Thoracic aorta (tissue), 2 donors: Measurements from ENCODE around the gene ZNF729. TPM values are rescaled to one million over a fixed set of nuclear protein-coding genes. Genes with fewer than 3 reads are reported as not detected.

Experiments used
- ATAC-seq: fragments of 150-250 bp; one replicate; pipeline ENCODE4 v1.8.0; 2017; ENCODE audit warnings: low read depth; ENCODE audit not compliant: insufficient number of reproducible peaks, low FRiP score
- DNase-seq: peaks from one replicate; pipeline ENCODE4 v3.0.0-alpha.2; 2020; ENCODE audit warnings: low spot score
- H3K27ac ChIP-seq, 2 donors: fragments of 200-600 bp; sonication (generic); 1 replicate in 1 of 2; 2 replicates in 1 of 2; pipeline ENCODE4 v1.5.1; 2016; ENCODE audit warnings: mild to moderate bottlenecking in 2 of 2, moderate library complexity in 2 of 2
- H3K27me3 ChIP-seq: fragments of 200-600 bp; sonication (generic); replicated peaks from 2 replicates; pipeline ENCODE4 v1.6.0; 2016; ENCODE audit warnings: mild to moderate bottlenecking; ENCODE audit not compliant: insufficient read depth
- H3K36me3 ChIP-seq: fragments of 200-600 bp; sonication (generic); one replicate; pipeline ENCODE4 v1.5.1; 2016
- H3K4me1 ChIP-seq, 2 donors: fragments of 200-600 bp; sonication (generic); 1 replicate in 1 of 2; 2 replicates in 1 of 2; pipeline versions ENCODE4 v1.5.1 to v1.6.0; 2016; ENCODE audit warnings: low read depth in 2 of 2, mild to moderate bottlenecking in 1 of 2; ENCODE audit not compliant: control insufficient read depth in 1 of 2
- H3K4me3 ChIP-seq: fragments of 200-600 bp; sonication (generic); 2 replicates; pipeline ENCODE4 v1.5.1; 2016; ENCODE audit warnings: mild to moderate bottlenecking
- H3K9me3 ChIP-seq: fragments of 200-600 bp; sonication (generic); 2 replicates; pipeline ENCODE4 v1.5.1; 2016
- total RNA-seq, 2 donors: library from RNA; depleted of rRNA; stranded (reverse); fragments of >200 nt; gene quantifications; one replicate each; pipeline versions ENCODE4 v1.1.0 to v1.2.3, GENCODE V29; 2016
- TF ChIP-seq, protein P1 (sequence below): fragments of 200-600 bp; sonication (generic); IDR thresholded peaks from one replicate; pipeline ENCODE4 v1.5.1; 2019; ENCODE audit warnings: antibody characterized with exemption

The ZNF729 gene
- total RNA-seq, 2 donors from 2014 or later, result not detected

DNA sequence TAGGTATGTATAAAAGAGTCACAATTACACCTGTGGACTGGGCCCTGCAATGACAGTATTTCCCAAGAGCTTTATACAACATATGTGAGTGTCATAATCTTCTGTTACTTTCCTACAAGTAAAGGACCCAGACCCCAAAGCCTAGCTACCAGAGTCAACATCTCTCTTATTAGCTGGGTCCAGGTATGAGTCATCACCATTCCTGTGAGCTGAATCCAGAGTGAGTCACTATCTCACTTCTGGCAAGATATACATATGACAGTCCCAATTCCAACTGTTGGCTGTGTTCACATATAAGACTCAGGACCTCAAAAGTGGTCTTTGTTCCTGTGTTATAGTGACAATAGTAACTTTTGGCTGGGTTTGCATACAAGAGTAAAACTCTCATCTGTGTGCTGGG is 46.7 kb downstream of the ZNF729 start:
- no peak overlapping the region for H3K27ac ChIP-seq
- no peak overlapping the region for H3K4me3 ChIP-seq
- ATAC-seq, result no peak
- no peaks in the 10 kb centered on the region for H3K4me1 ChIP-seq
- H3K36me3 ChIP-seq, result no peaks in the 10 kb centered on the region
- TF ChIP-seq, protein P1, sequence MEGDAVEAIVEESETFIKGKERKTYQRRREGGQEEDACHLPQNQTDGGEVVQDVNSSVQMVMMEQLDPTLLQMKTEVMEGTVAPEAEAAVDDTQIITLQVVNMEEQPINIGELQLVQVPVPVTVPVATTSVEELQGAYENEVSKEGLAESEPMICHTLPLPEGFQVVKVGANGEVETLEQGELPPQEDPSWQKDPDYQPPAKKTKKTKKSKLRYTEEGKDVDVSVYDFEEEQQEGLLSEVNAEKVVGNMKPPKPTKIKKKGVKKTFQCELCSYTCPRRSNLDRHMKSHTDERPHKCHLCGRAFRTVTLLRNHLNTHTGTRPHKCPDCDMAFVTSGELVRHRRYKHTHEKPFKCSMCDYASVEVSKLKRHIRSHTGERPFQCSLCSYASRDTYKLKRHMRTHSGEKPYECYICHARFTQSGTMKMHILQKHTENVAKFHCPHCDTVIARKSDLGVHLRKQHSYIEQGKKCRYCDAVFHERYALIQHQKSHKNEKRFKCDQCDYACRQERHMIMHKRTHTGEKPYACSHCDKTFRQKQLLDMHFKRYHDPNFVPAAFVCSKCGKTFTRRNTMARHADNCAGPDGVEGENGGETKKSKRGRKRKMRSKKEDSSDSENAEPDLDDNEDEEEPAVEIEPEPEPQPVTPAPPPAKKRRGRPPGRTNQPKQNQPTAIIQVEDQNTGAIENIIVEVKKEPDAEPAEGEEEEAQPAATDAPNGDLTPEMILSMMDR, result no peak
- no peaks in the 10 kb centered on the region for H3K27me3 ChIP-seq
- H3K9me3 ChIP-seq, result peaks cover 3% of the 10 kb centered on the region
- no peak for DNase-seq

DNA sequence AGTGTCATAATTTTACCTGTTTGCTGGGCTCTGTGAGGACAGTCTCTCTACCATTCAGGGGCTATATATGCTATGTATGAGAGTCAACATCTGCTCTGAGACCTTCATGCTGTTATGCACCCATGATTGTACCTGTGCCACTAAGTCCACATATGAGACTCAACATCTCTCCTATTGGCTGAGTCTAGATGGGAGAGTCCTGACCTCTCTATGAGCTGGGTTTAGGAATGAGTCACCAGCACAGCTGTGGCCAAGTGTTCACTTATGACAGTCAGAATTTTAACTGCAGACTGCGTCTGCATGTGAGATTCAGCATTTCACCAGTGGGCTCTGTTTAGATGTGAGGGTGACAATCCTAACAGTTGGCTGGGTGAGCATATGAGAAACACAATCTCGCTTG is 49.5 kb downstream of the ZNF729 start:
- H3K4me1 ChIP-seq, result no peaks in the 10 kb centered on the region
- ATAC-seq (no peak), DNase-seq (no peak)
- H3K27ac ChIP-seq, result no peak overlapping the region
- H3K9me3 ChIP-seq, result peaks cover 3% of the 10 kb centered on the region
- no peaks in the 10 kb centered on the region for H3K27me3 ChIP-seq
- H3K36me3 ChIP-seq, result no peaks in the 10 kb centered on the region
- no peak overlapping the region for H3K4me3 ChIP-seq
- TF ChIP-seq, protein P1, result no peak

DNA sequence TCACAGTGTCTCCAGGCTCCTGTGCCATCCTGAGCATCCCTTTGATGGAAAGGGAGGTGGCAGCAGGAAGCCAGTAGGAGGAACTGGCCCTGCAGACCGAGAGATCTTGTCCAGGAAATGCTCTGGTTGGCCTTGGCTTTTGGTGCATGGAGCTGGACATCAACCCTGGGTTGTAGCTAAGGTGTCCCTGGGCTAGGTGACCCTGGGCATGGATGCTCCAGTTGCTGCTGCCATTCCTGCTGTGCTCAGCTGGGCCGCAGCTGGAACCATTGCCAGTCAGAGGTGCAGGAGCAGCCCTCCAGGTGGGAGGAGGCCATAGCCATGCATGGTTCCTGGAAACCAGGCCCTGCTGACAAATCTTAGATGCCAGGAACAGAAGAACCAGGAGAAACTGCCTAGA is 68.4 kb downstream of the ZNF729 start:
- H3K9me3 ChIP-seq, result no peaks in the 10 kb centered on the region
- TF ChIP-seq, protein P1, result no peak
- no peaks in the 10 kb centered on the region for H3K4me1 ChIP-seq
- no peaks in the 10 kb centered on the region for H3K27me3 ChIP-seq
- no peak overlapping the region for H3K4me3 ChIP-seq
- ATAC-seq (no peak), DNase-seq (no peak)
- no peak overlapping the region for H3K27ac ChIP-seq
- no peaks in the 10 kb centered on the region for H3K36me3 ChIP-seq

Other genes with a start within 250 kb of the ZNF729 start
- 1 to 10 TPM in 1 of 2 donors, under 1 TPM in 1; 0.14 to 1.6 TPM for gene ZNF257, start 234.0 kb upstream of the ZNF729 start, total RNA-seq
- gene ZNF676, start 89.5 kb upstream of the ZNF729 start, total RNA-seq, result 1 to 10 TPM; 4.5 to 5.6 TPM
- gene ZNF98, start 135.9 kb downstream of the ZNF729 start, total RNA-seq, result 1 to 10 TPM; 3.2 to 5.9 TPM